ENCODE results near the gene PSMD12. TPM values are rescaled to one million over a fixed set of nuclear protein-coding genes. Genes with fewer than 3 reads are reported as not detected.

The PSMD12 gene
- total and polyA plus RNA-seq, 2 donors (not counting 3 experiments of a cell fraction or from before 2014, with no cell fraction given): 14.1 to 73.0 TPM

- H4K20me1 ChIP-seq (replicated peaks; ENCODE audit: control insufficient read depth, extremely low read depth, insufficient read depth, low read length): peaks cover 3% of the 10 kb centered on the region
These were observed 4.2 kb downstream of the PSMD12 start for GRCh38 chr17:67362173-67362572.

More at GRCh38 chr17:67362173-67362572, 4.2 kb downstream of the PSMD12 start:
- Histone ChIP-seq H3K36me3 (ENCODE audit: control insufficient read depth in 2 of 2, extremely low read depth in 1 of 2, insufficient read depth in 2 of 2, low read length in 2 of 2) (peaks cover 0 to 3% of the 10 kb centered on the region in 2 experiments), H2AFZ (ENCODE audit: low read depth, low read length) (no peak overlapping the region), H3K4me3 (replicated peaks in 1 of 3; ENCODE audit: insufficient read depth in 1 of 3, low read depth in 1 of 3, low read length in 3 of 3) (no peak overlapping the region), H3K9me1 (replicated peaks; ENCODE audit: control insufficient read depth, extremely low read depth, insufficient read depth, low read length) (no peaks in the 10 kb centered on the region), H3K9ac (replicated peaks; ENCODE audit: extremely low read depth, insufficient read depth, low read length) (no peak overlapping the region), H3K4me2 (ENCODE audit: insufficient read depth, low read length) (no peak overlapping the region), H3K79me2 (ENCODE audit: control insufficient read depth, insufficient read depth, low read length) (peaks cover 91% of the 10 kb centered on the region), H3K4me1 (ENCODE audit: control insufficient read depth, extremely low read depth, insufficient read depth, low read length) (peaks cover 18% of the 10 kb centered on the region), H3K9me3 (replicated peaks; ENCODE audit: control insufficient read depth, insufficient read depth, low read length) (no peaks in the 10 kb centered on the region), H3K27me3 (ENCODE audit: control insufficient read depth in 2 of 2, insufficient read depth in 2 of 2, low read length in 2 of 2) (no peaks in the 10 kb centered on the region), H3K27ac (ENCODE audit: insufficient read depth, low read depth, low read length) (no peak overlapping the region)
- POLR2A ChIA-PET: no interaction called here
- no peak for DNase-seq (ENCODE audit: low read depth, low spot score)
- BruUV-seq (replicated peaks): no TSS peak
- intact Hi-C loops (cut with micrococcal nuclease): no loop called here
- no peak for FAIRE-seq
- no peak for TF ChIP-seq MYC (IDR thresholded peaks at IDR 0.05; ENCODE audit: low read depth, low read length)
- TF ChIP-seq EZH2 (IDR thresholded peaks at IDR 0.05; ENCODE audit: borderline replicate concordance, low read depth, low read length, severe bottlenecking): no peak
- TF ChIP-seq POLR2A (IDR thresholded peaks at IDR 0.05; ENCODE audit: low read depth, low read length): no peak
- TF ChIP-seq FOS (IDR thresholded peaks at IDR 0.05; ENCODE audit: borderline replicate concordance, insufficient read depth, low read length): no peak
- TF ChIP-seq CTCF (IDR thresholded peaks at IDR 0.05; ENCODE audit: extremely low read depth in 1 of 2, insufficient read depth in 1 of 2, low read depth in 1 of 2, low read length in 2 of 2): no peak
- no peak for TF ChIP-seq POLR2AphosphoS5 (IDR thresholded peaks at IDR 0.05; ENCODE audit: insufficient read depth, low read depth, low read length)
- no peak for TF ChIP-seq GATA2 (IDR thresholded peaks at IDR 0.05; ENCODE audit: insufficient read depth, insufficient read length, low read depth, low read length)
- no peak for TF ChIP-seq MAX (IDR thresholded peaks at IDR 0.05; ENCODE audit: insufficient read depth, insufficient read length)
- no peak for TF ChIP-seq JUN (IDR thresholded peaks at IDR 0.05; ENCODE audit: borderline replicate concordance, insufficient read depth, insufficient read length, low read depth)
- dilution Hi-C loops (cut with MboI; ENCODE audit: extremely low pct_ligation_motif_present, low sequenced_read_pairs): no loop called here
- CTCF ChIA-PET: interaction anchor here (0.6 to 2.0 kb wide), 4 partner anchors 9 to 41 kb away, joined by 3 to 5 read pairs (median 4); partner anchors contain the start of gene PITPNC1
